Measurements from ENCODE around the gene NUBP2.

The NUBP2 gene

DNA sequence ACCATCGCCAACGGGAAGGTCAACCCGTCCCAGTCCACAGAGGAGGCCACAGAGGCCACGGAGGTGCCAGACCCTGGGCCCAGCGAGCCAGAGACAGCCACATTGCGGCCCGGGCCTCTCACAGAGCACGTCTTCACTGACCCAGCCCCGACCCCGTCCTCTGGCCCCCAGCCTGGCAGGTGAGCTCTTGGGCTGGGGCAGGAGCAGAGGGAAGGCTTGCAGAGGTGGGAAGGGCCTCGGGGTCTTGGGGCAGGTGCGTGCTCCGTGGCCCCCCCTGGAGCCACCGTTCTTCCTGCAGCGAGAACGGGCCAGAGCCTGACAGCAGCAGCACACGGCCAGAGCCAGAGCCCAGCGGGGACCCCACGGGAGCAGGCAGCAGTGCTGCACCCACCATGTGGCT, 16.5 kb upstream of the NUBP2 start:
- TF ChIP-seq, protein P1, sequence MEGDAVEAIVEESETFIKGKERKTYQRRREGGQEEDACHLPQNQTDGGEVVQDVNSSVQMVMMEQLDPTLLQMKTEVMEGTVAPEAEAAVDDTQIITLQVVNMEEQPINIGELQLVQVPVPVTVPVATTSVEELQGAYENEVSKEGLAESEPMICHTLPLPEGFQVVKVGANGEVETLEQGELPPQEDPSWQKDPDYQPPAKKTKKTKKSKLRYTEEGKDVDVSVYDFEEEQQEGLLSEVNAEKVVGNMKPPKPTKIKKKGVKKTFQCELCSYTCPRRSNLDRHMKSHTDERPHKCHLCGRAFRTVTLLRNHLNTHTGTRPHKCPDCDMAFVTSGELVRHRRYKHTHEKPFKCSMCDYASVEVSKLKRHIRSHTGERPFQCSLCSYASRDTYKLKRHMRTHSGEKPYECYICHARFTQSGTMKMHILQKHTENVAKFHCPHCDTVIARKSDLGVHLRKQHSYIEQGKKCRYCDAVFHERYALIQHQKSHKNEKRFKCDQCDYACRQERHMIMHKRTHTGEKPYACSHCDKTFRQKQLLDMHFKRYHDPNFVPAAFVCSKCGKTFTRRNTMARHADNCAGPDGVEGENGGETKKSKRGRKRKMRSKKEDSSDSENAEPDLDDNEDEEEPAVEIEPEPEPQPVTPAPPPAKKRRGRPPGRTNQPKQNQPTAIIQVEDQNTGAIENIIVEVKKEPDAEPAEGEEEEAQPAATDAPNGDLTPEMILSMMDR (IDR thresholded peaks at IDR 0.05; ENCODE audit: extremely low read depth, missing control alignments): no peak
- no peak for DNase-seq (ENCODE audit: low spot score)

DNA sequence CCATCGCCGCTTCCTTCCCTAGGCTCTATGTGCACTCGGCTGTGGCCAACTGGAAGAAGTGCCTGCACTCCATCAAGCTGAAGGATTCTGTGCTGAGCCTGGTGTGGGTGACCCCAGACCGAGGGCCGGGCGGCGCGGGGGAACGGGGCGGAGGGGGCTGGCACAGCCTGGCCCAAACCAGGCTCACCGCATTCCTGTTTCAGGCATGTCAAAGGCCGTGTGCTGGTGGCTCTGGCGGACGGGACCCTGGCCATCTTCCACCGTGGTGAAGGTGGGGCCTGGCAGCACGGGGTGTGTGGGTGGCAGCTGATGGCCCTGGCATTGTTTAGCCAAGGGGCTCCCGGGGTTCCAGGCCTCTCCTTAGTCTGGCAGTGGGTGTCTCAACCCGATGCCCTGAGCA, 16.1 kb upstream of the NUBP2 start:
- DNase-seq (ENCODE audit: low spot score): no peak

DNA sequence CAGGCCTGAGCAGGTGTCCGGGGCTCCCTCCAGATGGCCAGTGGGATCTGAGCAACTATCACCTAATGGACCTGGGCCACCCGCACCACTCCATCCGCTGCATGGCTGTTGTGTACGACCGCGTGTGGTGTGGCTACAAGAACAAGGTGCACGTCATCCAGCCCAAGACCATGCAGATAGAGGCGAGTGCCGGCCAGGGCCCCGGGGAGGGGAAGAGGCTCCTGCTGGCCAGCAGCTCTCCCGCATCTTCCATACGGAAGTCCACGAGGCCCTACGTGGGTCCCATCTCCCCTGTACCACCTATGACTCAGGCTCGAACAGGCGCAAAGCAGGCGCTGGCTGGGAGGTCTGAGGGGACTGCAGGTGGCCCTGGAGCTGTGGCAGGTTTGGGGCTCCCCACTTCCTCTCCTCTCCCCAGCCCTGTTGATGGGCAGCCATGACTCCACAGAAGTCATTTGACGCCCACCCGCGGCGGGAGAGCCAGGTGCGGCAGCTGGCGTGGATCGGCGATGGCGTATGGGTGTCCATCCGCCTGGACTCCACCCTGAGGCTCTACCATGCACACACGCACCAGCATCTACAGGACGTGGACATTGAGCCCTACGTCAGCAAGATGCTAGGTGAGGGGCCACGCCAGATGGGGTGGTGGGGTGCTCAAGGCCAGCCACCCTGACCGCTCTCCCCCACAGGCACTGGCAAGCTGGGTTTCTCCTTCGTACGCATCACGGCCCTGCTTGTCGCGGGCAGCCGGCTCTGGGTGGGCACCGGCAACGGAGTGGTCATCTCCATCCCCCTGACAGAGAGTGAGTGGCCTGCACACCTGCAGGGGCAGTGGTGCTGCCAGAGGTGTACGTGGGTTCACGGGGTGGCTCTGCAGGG, 15.4 kb upstream of the NUBP2 start:
- DNase-seq (ENCODE audit: low spot score): no peak
- TF ChIP-seq, protein P1 (IDR thresholded peaks at IDR 0.05; ENCODE audit: extremely low read depth, missing control alignments): no peak

More for the DNA sequence above, 16.1 kb upstream of the NUBP2 start:
- TF ChIP-seq, protein P1 (IDR thresholded peaks at IDR 0.05; ENCODE audit: extremely low read depth, missing control alignments): no peak

DNA sequence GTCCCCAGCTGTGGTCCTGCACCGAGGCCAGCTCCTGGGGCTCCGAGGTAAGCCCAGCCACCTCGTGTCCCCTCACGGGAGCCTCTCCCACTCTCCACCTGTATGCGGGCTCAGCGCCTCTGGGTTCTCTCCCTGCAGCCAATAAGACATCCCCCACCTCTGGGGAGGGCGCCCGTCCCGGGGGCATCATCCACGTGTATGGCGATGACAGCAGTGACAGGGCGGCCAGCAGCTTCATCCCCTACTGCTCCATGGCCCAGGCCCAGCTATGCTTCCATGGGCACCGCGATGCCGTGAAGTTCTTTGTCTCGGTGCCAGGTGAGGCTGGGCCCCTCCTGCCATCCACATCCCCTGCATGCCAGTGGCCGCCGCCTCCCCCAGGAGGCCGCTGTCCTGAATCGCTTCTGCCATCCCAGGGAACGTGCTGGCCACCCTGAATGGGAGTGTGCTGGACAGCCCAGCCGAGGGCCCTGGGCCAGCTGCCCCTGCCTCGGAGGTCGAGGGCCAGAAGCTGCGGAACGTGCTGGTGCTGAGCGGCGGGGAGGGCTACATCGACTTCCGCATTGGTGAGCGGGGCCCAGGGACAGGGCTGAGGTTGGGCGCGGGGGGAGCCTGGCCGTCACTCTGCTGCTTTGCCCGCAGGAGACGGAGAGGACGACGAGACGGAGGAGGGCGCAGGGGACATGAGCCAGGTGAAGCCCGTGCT, 14.5 kb upstream of the NUBP2 start:
- DNase-seq (ENCODE audit: low spot score): no peak

DNA sequence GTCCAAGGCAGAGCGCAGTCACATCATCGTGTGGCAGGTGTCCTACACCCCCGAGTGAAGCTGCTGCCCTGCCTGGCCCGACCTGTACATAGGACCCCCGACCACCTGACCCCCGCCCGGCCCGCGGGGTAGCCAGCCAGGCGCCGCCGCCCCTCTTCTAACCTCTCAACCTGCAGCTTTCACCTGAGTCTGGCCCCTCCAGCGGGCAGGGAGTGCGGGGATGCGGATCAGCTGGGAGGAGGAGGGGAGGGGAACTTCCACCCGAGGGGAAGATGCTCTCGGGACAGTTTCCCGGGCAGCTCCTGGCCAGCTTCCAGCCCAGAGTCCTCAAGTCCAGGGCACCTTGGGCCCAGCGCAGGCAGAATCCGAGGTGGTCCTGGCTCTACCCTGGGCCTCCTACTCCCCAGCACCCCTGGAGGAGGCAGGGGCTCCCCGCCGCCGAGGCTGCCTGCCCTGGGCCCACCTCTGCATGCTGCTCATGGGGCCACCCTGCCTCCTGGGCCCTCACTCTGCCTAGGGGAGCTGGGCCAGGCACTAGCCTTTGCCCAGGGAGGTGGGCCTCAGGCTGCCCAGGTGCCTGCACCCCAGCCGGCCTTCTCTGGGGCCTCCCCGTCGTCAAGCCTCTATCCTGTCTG, 13.9 kb upstream of the NUBP2 start:
- TF ChIP-seq, protein P1 (IDR thresholded peaks at IDR 0.05; ENCODE audit: extremely low read depth, missing control alignments): no peak
- no peak for DNase-seq (ENCODE audit: low spot score)

More for the DNA sequence above, 14.5 kb upstream of the NUBP2 start:
- TF ChIP-seq, protein P1 (IDR thresholded peaks at IDR 0.05; ENCODE audit: extremely low read depth, missing control alignments): no peak

DNA sequence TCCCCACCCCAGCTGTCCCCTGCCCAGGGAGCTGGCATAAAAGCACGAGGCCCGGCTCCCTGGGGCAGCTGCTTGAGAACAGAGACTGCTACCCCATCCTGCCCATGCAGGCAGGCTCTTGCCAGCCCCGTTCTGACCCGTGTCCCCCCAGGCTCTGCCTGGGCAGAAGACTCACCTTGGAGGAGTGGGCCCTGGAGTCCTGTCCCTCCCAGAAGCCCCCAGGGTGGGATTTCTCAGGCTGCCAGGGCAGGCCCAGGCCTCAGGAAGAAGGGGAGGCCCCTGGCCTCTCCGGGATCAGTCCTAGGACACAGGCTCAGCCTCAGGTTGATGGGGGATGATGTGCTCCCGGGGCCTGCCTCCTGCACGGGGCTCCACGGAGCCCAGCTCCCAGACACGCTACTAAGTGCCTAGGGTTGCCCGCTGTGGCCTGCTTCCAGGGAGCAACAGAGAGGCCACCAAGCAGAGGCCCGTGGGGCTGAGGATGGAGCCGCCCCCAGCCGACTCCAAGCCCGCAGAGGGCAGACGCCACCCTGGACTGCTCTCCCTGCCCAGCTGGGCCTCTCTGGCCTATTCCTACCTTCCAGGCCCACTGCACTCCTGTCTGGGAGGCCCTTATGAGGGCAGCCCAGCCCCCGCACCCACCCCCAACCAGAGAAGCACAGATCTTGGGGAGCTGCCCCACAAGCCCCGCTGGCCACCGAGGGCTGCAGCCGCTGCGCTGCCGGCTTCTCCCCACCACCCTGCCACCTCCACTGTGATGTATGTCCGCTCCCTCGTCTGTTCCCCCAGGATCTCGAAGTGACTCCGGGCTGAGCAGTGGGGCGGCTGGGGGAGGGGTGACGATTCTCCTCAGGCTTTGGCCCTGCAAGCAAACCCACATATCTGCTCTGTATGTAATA, 13.1 kb upstream of the NUBP2 start:
- DNase-seq (ENCODE audit: low spot score): no peak
- TF ChIP-seq, protein P1 (IDR thresholded peaks at IDR 0.05; ENCODE audit: extremely low read depth, missing control alignments): no peak
